Activated CD4-positive, alpha-beta T cell treated with anti-CD3 and anti-CD28 coated beads, Interleukin-2, amount 10 ng/mL, durations not matched to agents 7 days and 5 days (primary cell): ENCODE measurements around the gene MPI. TPM values are rescaled to one million over a fixed set of nuclear protein-coding genes. Genes with fewer than 3 reads are reported as not detected.

Experiments
- CTCF ChIA-PET: fragments of 350-600 bp; sonication (Branson Sonifier 250); formaldehyde crosslinking; loops from one replicate; lab custom pipeline; 2021; ENCODE audit warnings: antibody characterized with exemption; lab: Charles Lee
- POLR2A ChIA-PET: fragments of 350-600 bp; sonication (Branson Sonifier 250); formaldehyde crosslinking; loops from one replicate; lab custom pipeline; 2021; ENCODE audit warnings: antibody characterized with exemption; lab: Charles Lee
- DNase-seq: peaks from one replicate; pipeline ENCODE4 v3.0.0-alpha.2; 2020
- H3K27ac Mint-ChIP-seq: one replicate; pipeline ENCODE4 v1.8.0; 2021; ENCODE audit warnings: mild to moderate bottlenecking, moderate library complexity, mixed read lengths
- H3K27me3 Mint-ChIP-seq: one replicate; pipeline ENCODE4 v1.8.0; 2021; ENCODE audit warnings: mixed read lengths
- H3K36me3 Mint-ChIP-seq: one replicate; pipeline ENCODE4 v1.8.0; 2021; ENCODE audit warnings: low read depth, mixed read lengths
- H3K4me1 Mint-ChIP-seq: one replicate; pipeline ENCODE4 v1.8.0; 2021; ENCODE audit warnings: mixed read lengths
- H3K4me3 Mint-ChIP-seq: one replicate; pipeline ENCODE4 v1.8.0; 2021; ENCODE audit warnings: mild to moderate bottlenecking, moderate library complexity, mixed read lengths
- H3K9me3 Mint-ChIP-seq: one replicate; pipeline ENCODE4 v1.8.0; 2021; ENCODE audit warnings: mixed read lengths
- total RNA-seq, 2 experiments: library from RNA; stranded (reverse); gene quantifications; one replicate each; pipeline ENCODE4 v1.2.3, GENCODE V29; 2021

The MPI gene
- total RNA-seq, 2 experiments from 2014 or later: 58.1 to 64.1 TPM

GRCh38 chr15:74867466-74868038 is 22.3 kb upstream of the MPI start:
- ChIA-PET POLR2A (interaction anchor here (0.6 kb wide), 2 partner anchors 70 to 194 kb away, joined by 3 to 4 read pairs; partner anchors contain the start of gene COX5A), CTCF (interaction anchor here (0.8 to 1.9 kb wide), 6 partner anchors 9 to 97 kb away, joined by 3 to 5 read pairs (median 4); partner anchors contain the start of gene MPI)
- H3K36me3 Mint-ChIP-seq: peaks cover 71% of the 10 kb centered on the region
- H3K9me3 Mint-ChIP-seq: peaks cover 6% of the 10 kb centered on the region
- peak overlapping the region; percentile 75 for H3K27ac Mint-ChIP-seq
- H3K4me1 Mint-ChIP-seq: peaks cover 78% of the 10 kb centered on the region
- no peak for DNase-seq
- H3K4me3 Mint-ChIP-seq: peak overlapping the region; percentile 41
- no peaks in the 10 kb centered on the region for H3K27me3 Mint-ChIP-seq

DNA sequence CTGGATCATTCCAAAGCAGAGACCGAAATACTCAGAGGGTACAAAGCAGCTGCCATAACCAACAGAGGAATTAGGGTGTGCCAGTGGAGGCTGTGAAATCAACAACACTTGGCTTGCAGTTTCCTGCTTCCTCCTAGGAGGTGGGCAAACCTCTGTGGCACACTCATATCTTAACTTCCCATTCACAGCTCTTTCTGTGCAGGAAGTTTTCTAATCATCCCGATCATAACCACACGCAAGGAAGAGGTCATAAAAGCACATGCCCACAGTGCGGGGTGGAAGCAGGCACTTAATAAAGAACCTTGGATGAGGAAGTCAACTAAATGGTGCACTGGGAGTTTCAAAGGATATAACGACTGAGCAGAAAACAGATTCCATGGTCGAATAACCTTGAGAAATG is 21.8 kb upstream of the MPI start:
- Mint-ChIP-seq H3K27ac (peak overlapping the region; percentile 75), H3K4me1 (peaks cover 81% of the 10 kb centered on the region), H3K27me3 (no peaks in the 10 kb centered on the region), H3K4me3 (peak overlapping the region; percentile 41), H3K36me3 (peaks cover 75% of the 10 kb centered on the region), H3K9me3 (peaks cover 6% of the 10 kb centered on the region)
- CTCF ChIA-PET: interaction anchor here (0.8 to 3.2 kb wide), 8 partner anchors 10 to 247 kb away, joined by 3 to 14 read pairs (median 4); partner anchors contain the start of gene MPI
- no peak for DNase-seq
- POLR2A ChIA-PET: interaction anchor here (0.6 kb wide), 2 partner anchors 70 to 194 kb away, joined by 3 to 4 read pairs; partner anchors contain the start of gene COX5A

GRCh38 chr15:74869372-74869725 is 20.5 kb upstream of the MPI start:
- Mint-ChIP-seq H3K4me1 (peaks cover 81% of the 10 kb centered on the region), H3K27ac (peak overlapping the region; percentile 90), H3K36me3 (peaks cover 69% of the 10 kb centered on the region), H3K27me3 (no peaks in the 10 kb centered on the region), H3K9me3 (peaks cover 6% of the 10 kb centered on the region), H3K4me3 (peak overlapping the region; percentile 94)
- ChIA-PET CTCF (interaction anchor here (0.6 to 3.2 kb wide), 17 partner anchors 8 to 248 kb away, joined by 3 to 14 read pairs (median 5); partner anchors contain the start of genes FAM219B and ULK3), POLR2A (interaction anchor here (1.1 kb wide), 2 partner anchors 11 to 25 kb away, joined by 5 read pairs; no protein-coding TSS in a partner anchor)
- no peak for DNase-seq

DNA sequence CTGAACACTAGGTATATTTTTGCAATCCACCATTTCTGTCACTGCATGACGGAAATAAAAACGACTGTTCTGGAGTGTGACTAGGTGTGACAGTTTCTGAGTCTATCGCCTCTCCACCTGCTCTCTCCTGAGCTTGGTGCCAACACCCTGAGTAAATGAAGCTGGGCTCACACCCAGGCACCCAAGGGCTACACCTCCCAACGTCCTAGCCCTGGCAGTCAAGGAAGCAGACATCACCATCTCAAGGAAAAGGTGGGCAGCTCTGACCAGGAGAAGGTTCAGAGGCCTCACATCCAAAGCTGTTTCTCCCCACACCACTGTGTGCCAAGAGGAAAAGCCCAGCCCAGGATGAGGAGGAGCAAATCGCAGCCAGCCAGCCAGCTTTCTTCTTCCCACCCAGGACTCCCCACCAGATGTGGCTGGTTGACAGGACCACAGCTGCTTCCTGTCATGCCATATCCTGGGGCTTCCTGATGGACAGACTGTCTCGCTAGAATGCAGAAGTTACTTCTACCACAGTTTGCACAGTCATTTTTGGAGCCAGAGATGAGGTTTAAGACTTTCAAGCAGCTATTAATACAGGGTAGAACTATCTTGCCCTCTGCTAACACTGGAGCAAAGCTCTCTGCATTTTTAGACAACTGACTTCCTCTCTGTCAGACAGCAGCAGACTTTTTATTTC is 20.0 kb upstream of the MPI start:
- peaks cover 78% of the 10 kb centered on the region for H3K4me1 Mint-ChIP-seq
- peak; percentile 57 for DNase-seq
- peaks cover 67% of the 10 kb centered on the region for H3K36me3 Mint-ChIP-seq
- H3K27me3 Mint-ChIP-seq: no peaks in the 10 kb centered on the region
- peak overlapping the region; percentile 90 for H3K27ac Mint-ChIP-seq
- POLR2A ChIA-PET: interaction anchor here (1.1 kb wide), 2 partner anchors 12 to 25 kb away, joined by 5 read pairs; no protein-coding TSS in a partner anchor
- peaks cover 6% of the 10 kb centered on the region for H3K9me3 Mint-ChIP-seq
- CTCF ChIA-PET: interaction anchor here (0.6 to 3.2 kb wide), 18 partner anchors 8 to 98 kb away, joined by 3 to 14 read pairs (median 5); partner anchors contain the start of genes FAM219B and ULK3
- peak overlapping the region; percentile 94 for H3K4me3 Mint-ChIP-seq

- Mint-ChIP-seq H3K36me3 (peaks cover 62% of the 10 kb centered on the region), H3K27me3 (no peaks in the 10 kb centered on the region)
- CTCF ChIA-PET: interaction anchor here (0.7 to 3.2 kb wide), 15 partner anchors 9 to 254 kb away, joined by 3 to 14 read pairs (median 3); partner anchors contain the start of gene FAM219B
Observed at GRCh38 chr15:74870436-74871215, 19.2 kb upstream of the MPI start.

GRCh38 chr15:74872702-74873035 is 17.2 kb upstream of the MPI start:
- H3K36me3 Mint-ChIP-seq: peaks cover 44% of the 10 kb centered on the region
- H3K4me1 Mint-ChIP-seq: peaks cover 55% of the 10 kb centered on the region
- CTCF ChIA-PET: interaction anchor here (0.9 to 2.3 kb wide), 4 partner anchors 15 to 101 kb away, joined by 3 to 8 read pairs (median 4); partner anchors contain the start of gene MPI

More at GRCh38 chr15:74870436-74871215, 19.2 kb upstream of the MPI start:
- no peak for DNase-seq
- peaks cover 6% of the 10 kb centered on the region for H3K9me3 Mint-ChIP-seq
- H3K4me3 Mint-ChIP-seq: peak overlapping the region; percentile 94
- H3K27ac Mint-ChIP-seq: peak overlapping the region; percentile 90
- peaks cover 75% of the 10 kb centered on the region for H3K4me1 Mint-ChIP-seq
- POLR2A ChIA-PET: interaction anchor here (0.7 to 1.1 kb wide), 4 partner anchors 12 to 83 kb away, joined by 3 to 5 read pairs (median 4); no protein-coding TSS in a partner anchor

GRCh38 chr15:74873036-74873755 is 16.6 kb upstream of the MPI start, which contains the start of gene SCAMP2:
Gene SCAMP2, minus strand, starts transcription at chr15:74873365. Its CDS starts 110 bp downstream, at chr15:74873255.
- ChIA-PET POLR2A (no interaction called here), CTCF (interaction anchor here (0.8 to 2.3 kb wide), 6 partner anchors 11 to 86 kb away, joined by 3 to 8 read pairs (median 4); partner anchors contain the start of gene MPI)
- Mint-ChIP-seq H3K9me3 (peaks cover under 1% of the 10 kb centered on the region), H3K36me3 (peaks cover 39% of the 10 kb centered on the region), H3K27ac (peak within 1 kb of the TSS; percentile 93), H3K4me1 (peaks cover 50% of the 10 kb centered on the region), H3K27me3 (peaks cover 3% of the 10 kb centered on the region), H3K4me3 (peak within 1 kb of the TSS; percentile 94)
- DNase-seq: peak; percentile 92

More at GRCh38 chr15:74872702-74873035, 17.2 kb upstream of the MPI start:
- H3K27ac Mint-ChIP-seq: peak overlapping the region; percentile 93
- H3K9me3 Mint-ChIP-seq: peaks cover 2% of the 10 kb centered on the region
- peaks cover 3% of the 10 kb centered on the region for H3K27me3 Mint-ChIP-seq
- no peak for DNase-seq
- POLR2A ChIA-PET: no interaction called here
- peak overlapping the region; percentile 94 for H3K4me3 Mint-ChIP-seq

DNA sequence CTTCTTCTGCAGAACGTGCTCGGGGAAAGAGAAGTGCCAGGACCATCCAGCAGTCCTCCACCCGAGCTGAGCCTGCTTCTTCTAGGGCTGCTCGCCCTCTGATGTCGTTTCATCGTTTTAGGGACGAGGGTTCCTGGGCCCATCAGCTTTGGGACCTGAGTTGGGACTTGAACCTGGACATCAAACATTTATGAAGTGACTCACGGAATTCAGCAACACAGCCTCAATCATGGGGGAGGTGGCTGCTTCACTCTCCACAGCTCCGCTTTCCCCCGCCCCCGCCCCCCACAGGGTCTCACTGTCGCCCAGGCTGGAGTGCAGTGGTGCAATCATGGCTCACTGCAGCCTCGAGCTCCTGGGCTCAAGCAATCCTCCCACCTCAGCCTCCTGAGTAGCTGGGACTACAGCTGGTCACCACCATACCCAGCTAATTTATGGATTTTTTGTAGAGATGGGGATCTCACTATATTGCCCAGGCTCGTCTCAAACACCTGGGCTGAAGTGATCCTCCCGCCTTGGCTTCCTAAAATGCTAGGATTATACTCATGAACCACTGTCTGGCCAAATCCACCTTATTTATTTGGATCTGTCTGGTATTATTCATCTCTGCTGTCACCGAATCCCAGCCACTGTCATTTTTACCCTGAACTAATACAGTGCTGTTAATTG is 16.0 kb upstream of the MPI start:
- Mint-ChIP-seq H3K27ac (peak overlapping the region; percentile 90), H3K4me1 (peaks cover 45% of the 10 kb centered on the region), H3K36me3 (peaks cover 32% of the 10 kb centered on the region), H3K9me3 (no peaks in the 10 kb centered on the region), H3K4me3 (peak overlapping the region; percentile 94), H3K27me3 (peaks cover 3% of the 10 kb centered on the region)
- ChIA-PET CTCF (interaction anchor here (0.7 to 2.3 kb wide), 8 partner anchors 10 to 86 kb away, joined by 3 to 8 read pairs (median 4); partner anchors contain the start of gene MPI), POLR2A (no interaction called here)
- no peak for DNase-seq

DNA sequence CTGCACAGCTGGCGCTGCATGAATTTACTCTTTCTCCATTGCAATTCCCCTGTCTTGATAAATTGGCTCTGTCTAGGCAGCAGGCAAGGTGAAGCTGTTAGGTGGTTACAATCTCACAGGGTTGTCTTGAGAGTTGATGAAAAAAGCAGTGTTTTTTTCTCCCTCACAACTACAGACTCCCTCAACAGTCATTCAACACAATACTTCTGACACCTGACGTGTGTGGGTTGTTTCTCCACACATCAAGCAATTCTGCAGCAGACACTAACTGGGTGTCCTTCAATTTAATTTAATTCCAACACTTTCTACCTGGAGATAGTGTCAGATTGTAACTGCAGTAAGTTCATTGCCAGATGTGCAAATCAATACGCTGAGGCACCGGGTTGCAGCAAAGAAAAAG is 11.6 kb upstream of the MPI start:
- Mint-ChIP-seq H3K27ac (no peak overlapping the region), H3K4me1 (peaks cover 13% of the 10 kb centered on the region), H3K36me3 (peaks cover 4% of the 10 kb centered on the region), H3K27me3 (peaks cover 7% of the 10 kb centered on the region), H3K4me3 (no peak overlapping the region), H3K9me3 (peaks cover 5% of the 10 kb centered on the region)
- CTCF ChIA-PET: no interaction called here
- no peak for DNase-seq
- POLR2A ChIA-PET: no interaction called here

DNA sequence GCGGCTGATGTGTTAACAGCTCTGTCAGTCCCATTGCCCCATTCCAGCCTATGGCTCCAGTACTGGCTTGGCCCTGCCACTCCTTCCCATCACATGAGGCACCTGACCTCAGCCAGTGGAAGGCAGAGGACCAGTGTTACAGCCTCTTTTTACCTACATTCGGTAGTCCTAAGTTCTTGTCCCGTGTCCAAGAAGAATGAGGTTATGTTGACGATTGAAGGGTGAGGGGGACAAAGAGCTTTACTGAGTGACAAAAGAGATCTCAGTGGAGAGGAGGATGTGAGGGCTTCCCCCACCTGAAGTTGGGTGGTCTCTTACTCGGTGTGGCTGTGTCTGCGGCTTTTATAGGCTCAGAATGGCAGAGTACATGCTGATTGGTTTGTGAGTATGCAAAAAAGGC is 7.3 kb upstream of the MPI start:
- ChIA-PET POLR2A (no interaction called here), CTCF (interaction anchor here (0.6 to 2.8 kb wide), 6 partner anchors 13 to 111 kb away, joined by 3 to 15 read pairs (median 4); no protein-coding TSS in a partner anchor)
- Mint-ChIP-seq H3K27ac (no peak overlapping the region), H3K4me1 (peaks cover 16% of the 10 kb centered on the region), H3K27me3 (peaks cover 7% of the 10 kb centered on the region), H3K36me3 (peaks cover 4% of the 10 kb centered on the region), H3K4me3 (no peak overlapping the region), H3K9me3 (peaks cover 5% of the 10 kb centered on the region)
- no peak for DNase-seq
